Lung (tissue), 12 donors: ENCODE data around the gene ALS2CL. TPM values are rescaled to one million over a fixed set of nuclear protein-coding genes. Genes with fewer than 3 reads are reported as not detected.

Experiments used
- ATAC-seq: fragments of 200-7000 bp; cut with Tn5 transposase; one replicate; pipeline ENCODE4 v1.9.1; 2020; ENCODE audit warnings: moderate number of reproducible peaks; ENCODE audit not compliant: insufficient read depth, low FRiP score
- DNase-seq, 3 donors: peaks; one replicate each; pipeline ENCODE4 v3.0.0-alpha.2; 2013 to 2017
- H3K27ac ChIP-seq, 2 donors: one replicate each; pipeline ENCODE4 v1.5.1; 2013; ENCODE audit warnings: mild to moderate bottlenecking in 2 of 2, moderate library complexity in 2 of 2, control low read depth in 1 of 2, inconsistent platforms in 1 of 2, low read depth in 1 of 2, low read length in 1 of 2
- H3K27me3 ChIP-seq, 3 donors: one replicate each; pipeline ENCODE4 v1.5.1; 2013; ENCODE audit warnings: low read length in 2 of 3; ENCODE audit not compliant: control insufficient read depth in 3 of 3, insufficient read depth in 3 of 3
- H3K36me3 ChIP-seq, 4 donors: one replicate each; pipeline ENCODE4 v1.5.1; 2013; ENCODE audit warnings: low read length in 4 of 4, mild to moderate bottlenecking in 1 of 4, moderate library complexity in 1 of 4; ENCODE audit not compliant: control insufficient read depth in 4 of 4, insufficient read depth in 4 of 4
- H3K4me1 ChIP-seq, 5 donors: one replicate each; pipeline ENCODE4 v1.5.1; 2013; ENCODE audit warnings: low read length in 5 of 5, mild to moderate bottlenecking in 2 of 5, moderate library complexity in 1 of 5; ENCODE audit not compliant: control insufficient read depth in 5 of 5, insufficient read depth in 5 of 5
- H3K4me3 ChIP-seq: one replicate; pipeline ENCODE4 v1.5.1; 2013; ENCODE audit warnings: mild to moderate bottlenecking, control low read depth, moderate library complexity
- H3K9ac ChIP-seq, 2 donors: one replicate each; pipeline ENCODE4 v1.5.1; 2013; ENCODE audit warnings: low read length in 2 of 2, control low read depth in 1 of 2; ENCODE audit not compliant: insufficient read depth in 1 of 2
- H3K9me3 ChIP-seq, 4 donors: one replicate each; pipeline ENCODE4 v1.5.1; 2013; ENCODE audit warnings: low read length in 3 of 4, mild to moderate bottlenecking in 1 of 4, moderate library complexity in 1 of 4; ENCODE audit not compliant: control insufficient read depth in 4 of 4, insufficient read depth in 3 of 4
- WGBS, 2 donors: extraction: QIAGEN DNeasy Blood & Tissue Kit; methylation state at CpG; one replicate each; pipeline ENCODE4 v1.1.7; 2013; 5-methylcytosine and 5-hydroxymethylcytosine counted together
- polyA plus RNA-seq, 2 donors: library from polyadenylated mRNA; stranded (reverse); fragments of 200-250 nt; gene quantifications; one replicate each; pipeline ENCODE4 v1.2.1, GENCODE V29; 2013
- total RNA-seq, 2 donors: library from RNA; depleted of rRNA in 1 of 2; stranded (reverse); fragments of >200 nt in 1 of 2; gene quantifications; one replicate each; pipeline ENCODE4 v1.2.1, GENCODE V29; 2014 to 2021
- TF ChIP-seq, protein P1 (sequence below): IDR thresholded peaks from 2 replicates; pipeline ENCODE4 v1.5.1; 2012; ENCODE audit warnings: mild to moderate bottlenecking; ENCODE audit errors: control extremely low read depth, extremely low read depth
- donor health status: control.
- donor health status: control.
- donor health status: Bipolar disorder and iron deficiency.
- donor health status: healthy.
- donor health status: DM: yes; HTN: yes; CAD: no.

ALS2CL gene
- total and polyA plus RNA-seq, 4 donors: 23.6 to 58.5 (median 48.9) TPM

DNA sequence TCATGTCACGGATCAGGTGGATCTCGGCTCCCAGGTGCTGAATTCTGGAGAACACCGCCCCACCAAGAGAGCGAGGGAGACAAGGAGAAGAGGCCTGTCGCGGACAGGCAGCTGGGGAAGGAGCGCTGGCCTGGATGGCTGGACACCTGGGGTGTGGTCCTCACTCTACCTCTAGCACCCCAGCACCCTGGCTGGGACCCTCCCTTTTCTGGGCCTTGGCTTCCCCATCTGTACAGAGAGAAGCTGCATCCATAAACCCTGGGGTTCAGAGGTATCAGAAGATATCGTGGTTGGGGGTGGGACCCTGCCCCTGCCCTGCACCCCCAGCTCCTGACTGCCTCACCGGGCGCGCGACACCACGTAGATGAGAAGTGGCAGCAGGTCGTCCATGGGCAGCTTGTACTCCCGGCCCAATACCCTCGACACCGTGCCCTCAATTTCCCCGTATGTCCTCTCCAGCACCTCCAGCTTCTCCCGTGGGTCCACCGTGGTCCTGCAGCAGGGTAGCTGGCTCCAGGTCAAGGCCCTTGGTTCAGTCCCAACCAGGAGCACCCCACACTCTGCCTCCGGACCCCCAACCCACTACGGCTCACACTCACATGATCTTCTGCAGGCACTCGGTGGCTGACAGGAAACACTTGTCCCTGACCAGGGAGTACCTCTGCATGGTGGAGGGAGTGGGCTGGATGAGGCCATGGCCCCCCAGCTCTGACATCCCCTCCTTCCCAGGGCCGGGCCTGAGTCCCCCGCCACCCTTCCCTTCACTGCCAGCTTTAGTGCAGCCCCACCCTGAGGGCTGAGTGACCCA lies 21.7 kb downstream of the ALS2CL start:
- ATAC-seq (no peak), DNase-seq (no peak)
- H3K9me3 ChIP-seq: no peaks in the 10 kb centered on the region
- no peak overlapping the region for H3K9ac ChIP-seq
- TF ChIP-seq, protein P1, sequence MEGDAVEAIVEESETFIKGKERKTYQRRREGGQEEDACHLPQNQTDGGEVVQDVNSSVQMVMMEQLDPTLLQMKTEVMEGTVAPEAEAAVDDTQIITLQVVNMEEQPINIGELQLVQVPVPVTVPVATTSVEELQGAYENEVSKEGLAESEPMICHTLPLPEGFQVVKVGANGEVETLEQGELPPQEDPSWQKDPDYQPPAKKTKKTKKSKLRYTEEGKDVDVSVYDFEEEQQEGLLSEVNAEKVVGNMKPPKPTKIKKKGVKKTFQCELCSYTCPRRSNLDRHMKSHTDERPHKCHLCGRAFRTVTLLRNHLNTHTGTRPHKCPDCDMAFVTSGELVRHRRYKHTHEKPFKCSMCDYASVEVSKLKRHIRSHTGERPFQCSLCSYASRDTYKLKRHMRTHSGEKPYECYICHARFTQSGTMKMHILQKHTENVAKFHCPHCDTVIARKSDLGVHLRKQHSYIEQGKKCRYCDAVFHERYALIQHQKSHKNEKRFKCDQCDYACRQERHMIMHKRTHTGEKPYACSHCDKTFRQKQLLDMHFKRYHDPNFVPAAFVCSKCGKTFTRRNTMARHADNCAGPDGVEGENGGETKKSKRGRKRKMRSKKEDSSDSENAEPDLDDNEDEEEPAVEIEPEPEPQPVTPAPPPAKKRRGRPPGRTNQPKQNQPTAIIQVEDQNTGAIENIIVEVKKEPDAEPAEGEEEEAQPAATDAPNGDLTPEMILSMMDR: no peak
- WGBS, 2 donors: 90 to 95% methylated on average over 25 of the region's 25 CpGs
- H3K4me3 ChIP-seq: no peak overlapping the region
- peaks cover 0 to 40% (median 0%) of the 10 kb centered on the region in 4 donors for H3K36me3 ChIP-seq
- no peak overlapping the region for H3K27ac ChIP-seq
- no peaks in the 10 kb centered on the region for H3K27me3 ChIP-seq
- H3K4me1 ChIP-seq: no peaks in the 10 kb centered on the region

DNA sequence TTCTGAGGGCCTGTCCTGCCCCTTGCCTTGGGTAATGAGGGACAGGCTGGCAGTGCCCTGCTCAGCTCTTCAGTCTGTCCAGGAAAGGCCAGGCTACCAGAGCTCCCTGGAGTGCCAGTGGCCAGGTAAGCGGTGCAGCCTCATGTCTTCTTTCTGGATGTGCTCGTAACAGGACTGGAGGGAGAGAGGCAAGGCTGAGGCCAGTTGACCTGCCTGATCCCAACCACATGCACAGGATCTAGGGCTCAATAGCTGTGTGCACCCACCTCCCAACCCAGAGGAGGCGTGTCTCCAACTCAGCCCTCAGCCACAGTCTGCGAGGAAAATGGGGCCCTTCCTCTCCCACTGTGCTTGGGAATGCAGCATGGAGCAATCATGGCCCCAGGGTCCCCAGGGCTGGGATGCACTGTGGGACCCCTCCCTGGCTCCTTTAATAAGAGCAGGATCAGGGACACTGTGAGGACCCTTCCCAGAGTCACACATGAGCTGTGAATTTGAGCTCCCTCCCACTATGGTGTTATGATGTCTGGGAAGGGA lies 22.5 kb downstream of the ALS2CL start:
- Histone ChIP-seq H3K9me3 (no peaks in the 10 kb centered on the region), H3K4me1 (peaks cover 0 to 3% (median 0%) of the 10 kb centered on the region in 5 donors), H3K27me3 (no peaks in the 10 kb centered on the region), H3K4me3 (no peak overlapping the region), H3K27ac (no peak overlapping the region), H3K9ac (no peak overlapping the region), H3K36me3 (peaks cover 0 to 37% (median 0%) of the 10 kb centered on the region in 4 donors)
- ATAC-seq (no peak), DNase-seq (no peak)
- TF ChIP-seq, protein P1: no peak
- 93 to 96% methylated on average over 4 of the region's 4 CpGs for WGBS, 2 donors

DNA sequence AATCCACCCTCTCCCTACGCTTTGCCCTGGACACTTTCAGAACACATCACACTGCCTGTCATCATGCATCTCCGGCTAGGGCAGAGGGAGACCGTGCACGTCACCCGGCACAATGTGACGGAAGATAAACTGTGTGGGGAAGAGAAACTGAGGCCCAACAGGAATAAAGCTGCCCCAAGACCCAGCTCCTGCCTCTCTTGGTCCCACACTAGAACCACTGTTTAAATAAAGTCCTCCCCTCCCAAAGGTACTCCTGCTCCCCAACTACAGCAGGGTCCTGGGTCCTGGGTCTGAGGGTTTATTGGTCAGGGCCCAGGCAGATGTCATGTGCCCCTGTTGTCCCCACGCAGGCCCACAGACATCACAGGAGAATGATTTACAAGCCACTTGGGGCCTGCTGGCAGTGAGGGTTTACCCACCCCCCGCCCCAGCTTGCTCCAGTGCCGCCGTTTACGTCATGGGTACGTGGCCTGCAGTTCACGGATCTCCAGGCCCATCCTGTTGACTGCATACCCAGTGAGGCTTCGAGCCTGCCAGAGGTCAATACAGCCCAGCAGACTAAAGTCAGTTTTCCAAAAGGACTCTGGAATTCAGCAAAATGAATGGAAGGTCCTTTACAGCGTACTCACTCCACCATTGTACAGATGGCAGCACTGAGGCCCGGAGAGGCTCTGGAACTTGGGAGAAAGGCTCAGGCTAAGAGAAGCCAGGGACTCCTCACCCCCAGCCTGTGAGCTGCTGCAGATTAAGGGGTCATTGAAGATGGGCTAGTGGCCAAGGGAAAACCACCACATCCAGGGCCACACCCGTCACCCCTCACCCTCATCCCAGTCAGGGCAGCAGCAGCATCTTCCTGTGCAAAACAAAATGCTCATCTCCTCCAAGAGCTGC lies 23.2 kb downstream of the ALS2CL start:
- Histone ChIP-seq H3K27me3 (no peaks in the 10 kb centered on the region), H3K36me3 (peaks cover 0 to 34% (median 0%) of the 10 kb centered on the region in 4 donors), H3K27ac (no peak overlapping the region), H3K9me3 (no peaks in the 10 kb centered on the region), H3K9ac (no peak overlapping the region), H3K4me1 (peaks cover 0 to 3% (median 0%) of the 10 kb centered on the region in 5 donors), H3K4me3 (no peak overlapping the region)
- TF ChIP-seq, protein P1: no peak
- ATAC-seq (no peak), DNase-seq (peak in 1 of 3 donors; percentile 7)
- 84 to 92% methylated on average over 17 of the region's 17 CpGs for WGBS, 2 donors
